CD14-positive monocyte (primary cell): ENCODE results near the gene GRHPR. TPM values are rescaled to one million over a fixed set of nuclear protein-coding genes. Genes with fewer than 3 reads are reported as not detected.
"Not testable (repeated sequence)": the region's sequence is repeated elsewhere in the genome, so short reads cannot be mapped to it uniquely, and the experiment has no call there.

Experiments used
- DNase-seq, 3 donors: peaks; one replicate each; pipeline ENCODE4 v3.0.0-alpha.2; 2011 to 2022
- H2AFZ ChIP-seq: 2 replicates; pipeline ENCODE4 v1.6.0; 2012; ENCODE audit warnings: mild to moderate bottlenecking, low read depth, low read length, inconsistent platforms; ENCODE audit not compliant: insufficient read depth, poor library complexity, severe bottlenecking
- H3K27ac ChIP-seq, 2 donors: 1 replicate in 1 of 2; 2 replicates in 1 of 2; pipeline ENCODE4 v1.5.1; 2012 to 2013; ENCODE audit warnings: low read length in 2 of 2, control low read depth in 1 of 2, inconsistent platforms in 1 of 2, low read depth in 1 of 2, mild to moderate bottlenecking in 1 of 2
- H3K27me3 ChIP-seq, 2 donors: one replicate each; pipeline versions ENCODE4 v1.6.0 to v1.6.1; 2011 to 2013; ENCODE audit warnings: low read length in 2 of 2; ENCODE audit not compliant: control insufficient read depth in 2 of 2, insufficient read depth in 2 of 2
- H3K36me3 ChIP-seq, 2 donors: replicated peaks in 1 of 2; 1 replicate in 1 of 2; 2 replicates in 1 of 2; pipeline versions ENCODE4 v1.5.1 to v1.6.1; 2012 to 2013; ENCODE audit warnings: low read length in 2 of 2, control low read depth in 1 of 2, inconsistent platforms in 1 of 2, mild to moderate bottlenecking in 1 of 2; ENCODE audit not compliant: insufficient read depth in 2 of 2, control insufficient read depth in 1 of 2
- H3K4me1 ChIP-seq, 2 donors: 1 replicate in 1 of 2; 2 replicates in 1 of 2; pipeline versions ENCODE4 v1.5.1 to v1.6.1; 2012 to 2013; ENCODE audit warnings: low read length in 2 of 2, control low read depth in 1 of 2, inconsistent platforms in 1 of 2, mild to moderate bottlenecking in 1 of 2, moderate library complexity in 1 of 2; ENCODE audit not compliant: insufficient read depth in 2 of 2, control insufficient read depth in 1 of 2
- H3K4me2 ChIP-seq: replicated peaks from 2 replicates; pipeline ENCODE3; 2012; ENCODE audit warnings: low read length, moderate library complexity, mild to moderate bottlenecking; ENCODE audit not compliant: poor library complexity, severe bottlenecking; ENCODE audit errors: extremely low read depth
- H3K4me3 ChIP-seq, 3 experiments: fragments of 200-600 bp in 1 of 3; sonication (generic) in 1 of 3; replicated peaks in 1 of 3; 1 replicate in 2 of 3; 2 replicates in 1 of 3; pipeline ENCODE4 v1.5.1; 2011 to 2013; ENCODE audit warnings: low read length in 3 of 3, mild to moderate bottlenecking in 3 of 3, control low read depth in 2 of 3, low read depth in 2 of 3, inconsistent platforms in 1 of 3, moderate library complexity in 1 of 3
- H3K79me2 ChIP-seq: 2 replicates; pipeline ENCODE4 v1.6.0; 2012; ENCODE audit warnings: mild to moderate bottlenecking, control low read depth, inconsistent platforms, low read length, moderate library complexity; ENCODE audit not compliant: insufficient read depth
- H3K9ac ChIP-seq: 2 replicates; pipeline ENCODE4 v1.6.0; 2017; ENCODE audit warnings: low read length, mild to moderate bottlenecking; ENCODE audit not compliant: insufficient read depth, poor library complexity, severe bottlenecking
- H3K9me3 ChIP-seq, 2 donors: replicated peaks in 1 of 2; 1 replicate in 1 of 2; 2 replicates in 1 of 2; pipeline versions ENCODE4 v1.5.1 to v1.6.1; 2012 to 2013; ENCODE audit warnings: low read length in 2 of 2, control low read depth in 1 of 2; ENCODE audit not compliant: control insufficient read depth in 1 of 2, insufficient read depth in 1 of 2
- H4K20me1 ChIP-seq: 2 replicates; pipeline ENCODE4 v1.6.0; 2012; ENCODE audit warnings: mild to moderate bottlenecking, low read length, control low read depth, moderate library complexity; ENCODE audit not compliant: insufficient read depth
- H3K27ac Mint-ChIP-seq, 7 donors: one replicate each; pipeline ENCODE4 v1.8.0; 2020; ENCODE audit warnings: mild to moderate bottlenecking in 7 of 7, mixed read lengths in 7 of 7, moderate library complexity in 6 of 7, inconsistent platforms in 2 of 7
- H3K27me3 Mint-ChIP-seq, 3 donors: one replicate each; pipeline ENCODE4 v1.8.0; 2021 to 2022; ENCODE audit warnings: low read depth in 3 of 3, mild to moderate bottlenecking in 3 of 3, mixed read lengths in 3 of 3, moderate library complexity in 3 of 3, inconsistent platforms in 1 of 3
- H3K36me3 Mint-ChIP-seq, 2 donors: one replicate each; pipeline ENCODE4 v1.8.0; 2020; ENCODE audit warnings: mixed read lengths in 2 of 2, inconsistent platforms in 1 of 2, mild to moderate bottlenecking in 1 of 2
- H3K4me1 Mint-ChIP-seq: one replicate; pipeline ENCODE4 v1.8.0; 2020; ENCODE audit warnings: mild to moderate bottlenecking, mixed read lengths
- H3K4me3 Mint-ChIP-seq, 2 donors: one replicate each; pipeline ENCODE4 v1.8.0; 2020; ENCODE audit warnings: mild to moderate bottlenecking in 2 of 2, mixed read lengths in 2 of 2, moderate library complexity in 1 of 2
- H3K9me3 Mint-ChIP-seq, 7 donors: one replicate each; pipeline ENCODE4 v1.8.0; 2020 to 2022; ENCODE audit warnings: mixed read lengths in 7 of 7, mild to moderate bottlenecking in 6 of 7, moderate library complexity in 6 of 7, inconsistent platforms in 2 of 7
- WGBS: methylation state at CpG from one replicate; pipeline ENCODE4 v1.1.5; 2013; ENCODE audit warnings: missing lambda C conversion rate; ENCODE audit not compliant: insufficient coverage; 5-methylcytosine and 5-hydroxymethylcytosine counted together
- intact Hi-C, 2 donors: fragments of 100-400 bp; cut with micrococcal nuclease; formaldehyde crosslinking; loops; one replicate each; pipeline versions ENCODE4 v1.15.0 to v1.15.1; 2023
- polyA plus RNA-seq, 3 donors: library from polyadenylated mRNA; depleted of rRNA in 1 of 3; unstranded in 2 of 3; stranded (reverse) in 1 of 3; fragments of 300-500 nt in 2 of 3; fragments of >200 nt in 1 of 3; fragmentation: Illumina TruSeq in 2 of 3; gene quantifications; 1 replicate in 2 of 3; 2 replicates in 1 of 3; pipeline ENCODE4 v1.2.3, GENCODE V29; 2012 to 2021
- TF ChIP-seq, protein P1 (sequence below): fragments of 200-600 bp; IDR thresholded peaks from one replicate; pipeline ENCODE4 v1.8.0; 2022; ENCODE audit warnings: antibody characterized with exemption, mild to moderate bottlenecking

The GRHPR gene
- polyA plus RNA-seq, 3 donors: 73.8 to 96.6 (median 80.9) TPM

- H3K4me1 Mint-ChIP-seq: peaks cover 4% of the 10 kb centered on the region
- peaks cover 4 to 8% (median 5%) of the 10 kb centered on the region in 3 donors for H3K27me3 Mint-ChIP-seq
- no peaks in the 10 kb centered on the region for H3K36me3 Mint-ChIP-seq
- TF ChIP-seq, protein P1, sequence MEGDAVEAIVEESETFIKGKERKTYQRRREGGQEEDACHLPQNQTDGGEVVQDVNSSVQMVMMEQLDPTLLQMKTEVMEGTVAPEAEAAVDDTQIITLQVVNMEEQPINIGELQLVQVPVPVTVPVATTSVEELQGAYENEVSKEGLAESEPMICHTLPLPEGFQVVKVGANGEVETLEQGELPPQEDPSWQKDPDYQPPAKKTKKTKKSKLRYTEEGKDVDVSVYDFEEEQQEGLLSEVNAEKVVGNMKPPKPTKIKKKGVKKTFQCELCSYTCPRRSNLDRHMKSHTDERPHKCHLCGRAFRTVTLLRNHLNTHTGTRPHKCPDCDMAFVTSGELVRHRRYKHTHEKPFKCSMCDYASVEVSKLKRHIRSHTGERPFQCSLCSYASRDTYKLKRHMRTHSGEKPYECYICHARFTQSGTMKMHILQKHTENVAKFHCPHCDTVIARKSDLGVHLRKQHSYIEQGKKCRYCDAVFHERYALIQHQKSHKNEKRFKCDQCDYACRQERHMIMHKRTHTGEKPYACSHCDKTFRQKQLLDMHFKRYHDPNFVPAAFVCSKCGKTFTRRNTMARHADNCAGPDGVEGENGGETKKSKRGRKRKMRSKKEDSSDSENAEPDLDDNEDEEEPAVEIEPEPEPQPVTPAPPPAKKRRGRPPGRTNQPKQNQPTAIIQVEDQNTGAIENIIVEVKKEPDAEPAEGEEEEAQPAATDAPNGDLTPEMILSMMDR: no peak
- Histone ChIP-seq H3K36me3 (no peaks in the 10 kb centered on the region), H3K27me3 (no peaks in the 10 kb centered on the region), H3K4me3 (no peak overlapping the region), H3K9me3 (no peaks in the 10 kb centered on the region), H3K79me2 (no peaks in the 10 kb centered on the region), H3K9ac (no peak overlapping the region), H4K20me1 (no peaks in the 10 kb centered on the region), H3K4me2 (no peak overlapping the region), H3K27ac (no peak overlapping the region), H3K4me1 (no peaks in the 10 kb centered on the region), H2AFZ (no peak overlapping the region)
- no peak for DNase-seq
- H3K9me3 Mint-ChIP-seq: no peaks in the 10 kb centered on the region
- H3K4me3 Mint-ChIP-seq: no peak overlapping the region
- no peak overlapping the region for H3K27ac Mint-ChIP-seq
- intact Hi-C loops: no loop called here
- no CpG with 5 or more reads among the region's 8 CpGs for WGBS
Observed at GRCh38 chr9:37395663-37396062, 26.8 kb upstream of the GRHPR start.

DNA sequence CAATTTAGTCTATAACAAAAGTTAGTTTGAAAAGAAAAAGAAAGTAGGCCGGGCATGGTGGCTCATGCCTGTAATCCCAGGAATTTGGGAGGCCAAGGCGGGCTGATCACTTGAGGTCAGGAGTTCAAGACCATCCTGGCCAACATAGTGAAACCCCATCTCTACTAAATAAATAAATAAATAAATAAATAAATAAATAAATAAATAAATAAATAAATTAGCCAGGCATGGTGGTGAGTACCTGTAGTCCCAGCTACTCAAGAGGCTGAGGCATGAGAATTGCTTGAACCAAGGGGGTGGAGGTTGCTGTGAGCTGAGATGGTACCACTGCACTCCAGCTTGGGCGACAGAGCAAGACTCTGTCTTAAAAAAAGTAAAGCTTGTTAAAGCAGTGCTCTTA, 24.5 kb upstream of the GRHPR start:
- H3K27ac Mint-ChIP-seq: not testable (repeated sequence)
- WGBS: no CpG with 5 or more reads among the region's 3 CpGs

More for the DNA sequence above, 24.5 kb upstream of the GRHPR start:
- H3K36me3 ChIP-seq, H3K4me3 Mint-ChIP-seq, H3K36me3 Mint-ChIP-seq, H3K79me2 ChIP-seq, H4K20me1 ChIP-seq, H3K4me3 ChIP-seq, DNase-seq, H3K4me2 ChIP-seq, H3K27me3 ChIP-seq, H3K9ac ChIP-seq, H3K27me3 Mint-ChIP-seq, H3K4me1 Mint-ChIP-seq, H2AFZ ChIP-seq, H3K27ac ChIP-seq, intact Hi-C loops, H3K4me1 ChIP-seq, H3K9me3 Mint-ChIP-seq, H3K9me3 ChIP-seq: not testable (repeated sequence)
